HEK293 (cell line): ENCODE data around the gene PPP6R3.

Experiments
- CTCF ChIP-seq: fragments of 450-650 bp; formaldehyde crosslinking; IDR thresholded peaks from 2 replicates; pipeline ENCODE4 v1.5.1; 2016; ENCODE audit warnings: missing biosample characterization, missing genetic modification characterization
- MYNN ChIP-seq: fragments of 450-650 bp; formaldehyde crosslinking; IDR thresholded peaks from 2 replicates; pipeline ENCODE4 v1.5.1; 2016; ENCODE audit warnings: missing biosample characterization, missing genetic modification characterization, borderline replicate concordance
- PRDM1 ChIP-seq: fragments of 450-650 bp; formaldehyde crosslinking; IDR thresholded peaks from 2 replicates; pipeline ENCODE4; 2016; ENCODE audit warnings: missing biosample characterization, missing genetic modification characterization
- RBAK ChIP-seq: fragments of 450-650 bp; formaldehyde crosslinking; IDR thresholded peaks from 2 replicates; pipeline ENCODE4 v1.5.1; 2016; ENCODE audit warnings: missing biosample characterization, missing genetic modification characterization
- ZNF114 ChIP-seq: fragments of 450-650 bp; formaldehyde crosslinking; IDR thresholded peaks from 2 replicates; pipeline ENCODE4 v1.5.0; 2017; ENCODE audit warnings: missing biosample characterization, missing genetic modification characterization
- ZNF274 ChIP-seq, 2 experiments: fragments of 200-500 bp in 1 of 2; fragments of 450-650 bp in 1 of 2; sonication (Bioruptor generic) in 1 of 2; formaldehyde crosslinking in 1 of 2; IDR thresholded peaks; 2 replicates each; pipeline versions ENCODE4 v1.5.1 to v1.6.1; 2014 to 2016; ENCODE audit warnings: borderline replicate concordance in 1 of 2, inconsistent platforms in 1 of 2, low read length in 1 of 2, missing biosample characterization in 1 of 2, missing genetic modification characterization in 1 of 2
- ZXDB ChIP-seq: fragments of 450-650 bp; formaldehyde crosslinking; IDR thresholded peaks from 2 replicates; pipeline ENCODE4 v1.5.1; 2016; ENCODE audit warnings: missing biosample characterization, missing genetic modification characterization
- TF ChIP-seq, protein P1 (sequence below): fragments of 450-650 bp; formaldehyde crosslinking; IDR thresholded peaks from 2 replicates; pipeline ENCODE4 v1.5.1; 2016; ENCODE audit warnings: missing biosample characterization, missing genetic modification characterization

DNA sequence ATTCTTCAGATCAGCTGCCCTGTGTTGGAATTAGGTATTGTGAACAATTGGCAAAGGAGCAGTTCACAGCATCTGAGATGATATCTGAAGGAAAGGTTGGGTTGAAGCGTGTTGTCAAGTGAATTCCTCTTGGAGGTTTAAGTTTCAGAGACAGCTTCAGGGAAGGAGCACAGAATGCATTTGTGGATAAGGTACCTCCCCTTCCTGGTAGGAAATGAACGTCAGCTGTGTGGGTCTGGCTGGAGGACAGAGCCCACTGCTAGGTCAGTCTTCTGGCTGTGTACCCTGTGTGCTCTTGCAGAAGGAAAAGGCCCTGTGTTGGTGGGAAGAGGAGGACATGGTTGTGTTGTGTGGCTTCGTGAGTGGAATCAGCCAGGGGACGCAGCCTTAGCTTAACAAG is 135.7 kb downstream of the PPP6R3 start:
- TF ChIP-seq ZNF274 (IDR thresholded peaks at IDR 0.05; ENCODE audit: low read length) (no peak), ZNF274 (tag by site-specific recombination; IDR thresholded peaks at IDR 0.05; ENCODE audit: borderline replicate concordance) (no peak), PRDM1 (tag by site-specific recombination) (no peak), CTCF (tag by site-specific recombination) (no peak), ZNF114 (no peak), MYNN (tag by site-specific recombination) (no peak), RBAK (no peak), ZXDB (tag by site-specific recombination) (no peak)
- TF ChIP-seq, protein P1, sequence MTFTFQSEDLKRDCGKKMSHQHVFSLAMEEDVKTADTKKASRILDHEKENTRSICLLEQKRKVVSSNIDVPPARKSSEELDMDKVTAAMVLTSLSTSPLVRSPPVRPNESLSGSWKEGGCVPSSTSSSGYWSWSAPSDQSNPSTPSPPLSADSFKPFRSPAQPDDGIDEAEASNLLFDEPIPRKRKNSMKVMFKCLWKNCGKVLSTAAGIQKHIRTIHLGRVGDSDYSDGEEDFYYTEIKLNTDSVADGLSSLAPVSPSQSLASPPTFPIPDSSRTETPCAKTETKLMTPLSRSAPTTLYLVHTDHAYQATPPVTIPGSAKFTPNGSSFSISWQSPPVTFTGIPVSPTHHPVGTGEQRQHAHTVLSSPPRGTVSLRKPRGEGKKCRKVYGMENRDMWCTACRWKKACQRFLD (tag by site-specific recombination) = no peak
